Occipital lobe (tissue), 2 donors: ENCODE results near the gene LEMD3. TPM values are rescaled to one million over a fixed set of nuclear protein-coding genes. Genes with fewer than 3 reads are reported as not detected.
"Not testable (repeated sequence)": the region's sequence is repeated elsewhere in the genome, so short reads cannot be mapped to it uniquely, and the experiment has no call there.

Source experiments
- DNase-seq: peaks from one replicate; lab custom pipeline; 2025; lab: John Stamatoyannopoulos, UW
- total RNA-seq: library from RNA; depleted of rRNA; stranded (reverse); fragments of >200 nt; gene quantifications from one replicate; pipeline ENCODE4 v1.2.3, GENCODE V29; 2014

Gene LEMD3
- total RNA-seq, 1 donor from 2014 or later, result 89.8 TPM

GRCh38 chr12:65278576-65279368 is 109.4 kb downstream of the LEMD3 start, which contains the start of gene MSRB3:
Gene MSRB3 (plus strand): TSS chr12:65278683. CDS start chr12:65308580, 29,897 bp downstream.
- peak; percentile 53 for DNase-seq

GRCh38 chr12:65279369-65280112 is 110.2 kb downstream of the LEMD3 start:
- no peak for DNase-seq

GRCh38 chr12:65280306-65280705 is 110.9 kb downstream of the LEMD3 start:
- no peak for DNase-seq

GRCh38 chr12:65282840-65283239 is 113.5 kb downstream of the LEMD3 start:
- no peak for DNase-seq

- DNase-seq, result not testable (repeated sequence)
These were observed 116.1 kb downstream of the LEMD3 start for GRCh38 chr12:65285532-65285931.

- DNase-seq, result no peak
These were observed 118.0 kb downstream of the LEMD3 start for GRCh38 chr12:65287426-65287825.

- DNase-seq, result no peak
These were observed 122.9 kb downstream of the LEMD3 start for GRCh38 chr12:65292241-65292640.

GRCh38 chr12:65293735-65294134 is 124.4 kb downstream of the LEMD3 start:
- DNase-seq, result no peak

- DNase-seq, result no peak
These were observed 125.4 kb downstream of the LEMD3 start for GRCh38 chr12:65294641-65295262.

GRCh38 chr12:65296508-65297265 is 127.3 kb downstream of the LEMD3 start:
- DNase-seq, result no peak

Other genes starting within 250 kb of the LEMD3 start
- 4.1 TPM for gene WIF1, start 48.3 kb upstream of the LEMD3 start, total RNA-seq
- gene MSRB3, start 109.1 kb downstream of the LEMD3 start, total RNA-seq, result 3.9 TPM